Spleen (tissue), 7 donors: ENCODE measurements around the gene NBAS.

Source experiments
- CTCF ChIP-seq, 11 experiments: fragments of 200-600 bp in 7 of 11; fragments of 450-650 bp in 4 of 11; sonication (generic) in 4 of 11; IDR thresholded peaks in 8 of 11; conservative IDR thresholded peaks in 3 of 11; 1 replicate in 7 of 11; 2 replicates in 4 of 11; pipeline versions ENCODE4 v1.4.0 to v1.8.0; 2016 to 2021; ENCODE audit warnings: antibody characterized with exemption in 11 of 11, inconsistent platforms in 4 of 11, mild to moderate bottlenecking in 1 of 11
- POLR2A ChIP-seq, 3 donors: fragments of 450-650 bp; IDR thresholded peaks; one replicate each; pipeline ENCODE4 v1.5.1; 2017; ENCODE audit warnings: antibody characterized with exemption in 3 of 3, mild to moderate bottlenecking in 1 of 3
- POLR2AphosphoS5 ChIP-seq, 3 donors: sonication (generic); formaldehyde crosslinking; IDR thresholded peaks; one replicate each; pipeline ENCODE4 v1.5.1; 2017; ENCODE audit warnings: antibody characterized with exemption in 3 of 3
- donor health status: DM: no; HTN: no; CAD: no; lungs with moderate emphysema.
- donor health status: DM: no; HTN: no; CAD: no.
- donor health status: DM: no; HTN: no; CAD: no.

GRCh38 chr2:15331787-15332186 lies 229.3 kb downstream of the NBAS start:
- no peak for TF ChIP-seq CTCF (IDR thresholded peaks at IDR 0.05 in 8 of 11, conservative IDR thresholded peaks at IDR 0.05 in 3 of 11)
- no peak for TF ChIP-seq POLR2A (IDR thresholded peaks at IDR 0.05)
- TF ChIP-seq POLR2AphosphoS5 (IDR thresholded peaks at IDR 0.05), result no peak
